HS-27A (cell line): Measurements from ENCODE around the gene SLC17A2.
A peak's percentile ranks its signal among the peaks of the same experiment; 100 is the strongest.
"Not testable (repeated sequence)": the region's sequence is repeated elsewhere in the genome, so short reads cannot be mapped to it uniquely, and the experiment has no call there.

ENCODE experiments used
- DNase-seq: peaks from one replicate; pipeline ENCODE4 v3.0.0-alpha.2; 2012; ENCODE audit warnings: low read depth, missing footprints

Gene SLC17A2

DNA sequence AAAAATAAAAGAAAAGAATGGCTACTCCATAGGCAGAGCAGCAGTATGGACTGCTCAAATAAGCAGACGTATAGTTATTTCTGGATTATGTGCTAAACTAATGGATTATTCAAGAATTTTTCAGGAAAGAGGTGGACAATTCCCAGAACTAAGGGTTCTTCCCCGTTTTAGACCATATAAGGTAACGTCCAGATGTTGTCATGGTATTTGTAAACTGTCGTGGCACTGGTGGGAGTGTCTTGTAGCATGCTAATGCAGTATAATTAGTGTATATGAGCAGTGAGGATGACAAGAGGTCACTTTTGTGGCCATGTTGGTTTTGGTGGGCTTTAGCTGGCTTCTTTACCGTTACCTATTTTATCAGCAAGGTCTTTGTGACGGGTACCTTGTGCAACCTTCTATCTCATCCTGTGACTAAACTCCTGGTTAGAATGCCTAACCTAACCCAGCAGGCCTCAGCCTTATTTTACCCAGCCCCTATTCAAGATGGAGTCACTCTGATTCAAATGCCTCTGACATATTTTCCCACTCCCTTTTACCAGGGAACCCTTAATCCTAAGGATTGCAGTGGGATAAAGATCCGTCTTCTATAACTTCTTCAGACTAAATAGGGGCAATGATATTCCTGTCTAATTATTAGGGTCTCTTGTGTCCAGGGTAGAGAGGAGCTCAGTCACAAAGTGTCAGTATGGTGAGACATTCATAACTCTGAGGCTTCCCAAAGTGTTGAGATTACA lies 21.0 kb upstream of the SLC17A2 start:
- no peak for DNase-seq

DNA sequence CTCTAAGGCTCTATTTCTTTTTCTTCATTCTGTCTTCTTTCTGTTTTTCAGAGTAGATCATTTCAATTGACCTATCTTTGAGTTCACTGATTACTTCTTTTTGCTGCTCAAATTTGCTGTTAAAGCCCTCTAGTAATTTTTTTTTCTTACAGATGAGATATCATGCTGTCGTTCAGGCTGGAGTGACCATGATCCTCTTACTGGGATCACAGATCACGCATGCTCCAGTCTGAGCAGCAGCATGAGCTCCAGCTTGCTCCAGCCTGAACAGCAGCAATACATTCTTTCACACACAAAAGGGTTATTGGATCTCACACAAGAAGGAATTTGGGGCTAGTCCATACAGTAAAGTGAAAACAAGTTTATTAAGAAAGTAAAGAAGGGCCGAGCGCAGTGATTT lies 19.8 kb upstream of the SLC17A2 start:
- no peak for DNase-seq

DNA sequence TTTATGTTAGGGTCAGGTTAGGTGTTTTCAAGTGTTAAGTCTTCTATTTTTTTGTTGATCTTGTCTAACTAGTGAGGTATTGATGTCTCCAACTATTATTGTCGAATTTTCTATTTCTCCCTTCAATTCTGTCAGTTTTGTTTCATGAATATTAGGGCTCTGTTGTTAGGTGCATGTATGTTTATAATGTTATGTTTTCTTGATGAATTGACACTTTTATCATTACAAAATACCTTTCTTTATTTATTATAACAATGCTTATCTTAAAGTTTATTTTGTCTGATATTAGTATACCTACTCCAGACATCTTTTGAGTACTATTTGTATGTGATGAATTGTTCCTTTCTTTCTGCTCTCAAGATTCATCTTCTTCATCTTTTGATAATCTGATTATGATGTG lies 19.2 kb upstream of the SLC17A2 start:
- DNase-seq: no peak

DNA sequence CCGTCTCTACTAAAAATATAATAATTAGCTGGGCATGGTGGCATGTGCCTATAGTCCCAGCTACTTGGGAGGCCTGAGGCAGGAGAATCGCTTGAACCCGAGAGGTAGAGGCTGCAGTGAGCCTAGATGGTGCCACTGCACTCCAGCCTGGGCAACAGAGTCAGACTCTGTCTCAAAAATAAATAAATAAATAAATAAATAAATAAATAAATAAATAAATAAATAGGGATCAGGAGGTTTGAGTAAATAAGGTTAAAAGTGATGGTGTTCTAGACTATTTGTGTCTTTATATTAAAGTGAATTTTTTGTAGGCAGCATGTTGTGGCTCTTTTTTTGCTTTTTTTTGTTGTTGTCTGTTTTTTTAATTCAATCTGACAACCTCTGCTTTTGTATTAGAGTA lies 17.0 kb upstream of the SLC17A2 start:
- DNase-seq: not testable (repeated sequence)

DNA sequence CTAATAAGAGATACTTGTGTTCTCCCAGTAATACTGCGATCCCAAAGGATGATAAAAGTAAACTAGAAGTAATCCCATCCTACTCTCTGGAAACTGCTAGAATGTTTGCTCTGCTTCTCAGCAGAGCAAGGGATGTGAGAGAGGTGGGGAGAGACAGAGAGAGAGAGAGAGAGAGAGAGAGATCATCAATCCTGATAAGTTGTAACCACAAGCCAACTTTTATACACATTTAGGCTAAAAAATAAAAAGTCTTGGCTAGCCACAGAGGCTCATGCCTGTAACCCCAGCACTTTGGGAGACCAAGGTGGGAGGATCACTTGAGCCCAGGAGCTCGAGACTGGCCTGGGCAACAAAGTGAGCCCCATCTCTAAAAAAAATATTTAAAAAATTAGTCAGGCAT lies 16.1 kb upstream of the SLC17A2 start:
- DNase-seq: no peak

DNA sequence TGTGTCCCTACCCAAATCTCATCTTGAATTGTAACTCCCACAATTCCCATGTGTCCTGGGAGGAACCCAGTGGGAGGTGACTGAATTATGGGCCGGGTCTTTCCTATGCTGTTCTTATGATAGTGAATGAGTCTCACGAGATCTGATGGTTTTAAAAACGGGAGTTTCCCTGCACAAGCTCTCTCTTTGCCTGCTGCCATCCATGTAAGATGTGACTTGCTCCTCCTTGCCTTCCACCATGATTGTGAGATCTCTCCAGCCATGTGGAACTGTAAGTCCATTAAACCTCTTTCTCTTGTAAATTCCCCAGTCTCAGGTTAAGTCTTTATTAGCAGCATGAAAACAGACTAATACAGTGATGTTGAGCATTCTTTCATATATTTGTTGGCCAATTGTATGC lies 15.2 kb upstream of the SLC17A2 start:
- DNase-seq: not testable (repeated sequence)

DNA sequence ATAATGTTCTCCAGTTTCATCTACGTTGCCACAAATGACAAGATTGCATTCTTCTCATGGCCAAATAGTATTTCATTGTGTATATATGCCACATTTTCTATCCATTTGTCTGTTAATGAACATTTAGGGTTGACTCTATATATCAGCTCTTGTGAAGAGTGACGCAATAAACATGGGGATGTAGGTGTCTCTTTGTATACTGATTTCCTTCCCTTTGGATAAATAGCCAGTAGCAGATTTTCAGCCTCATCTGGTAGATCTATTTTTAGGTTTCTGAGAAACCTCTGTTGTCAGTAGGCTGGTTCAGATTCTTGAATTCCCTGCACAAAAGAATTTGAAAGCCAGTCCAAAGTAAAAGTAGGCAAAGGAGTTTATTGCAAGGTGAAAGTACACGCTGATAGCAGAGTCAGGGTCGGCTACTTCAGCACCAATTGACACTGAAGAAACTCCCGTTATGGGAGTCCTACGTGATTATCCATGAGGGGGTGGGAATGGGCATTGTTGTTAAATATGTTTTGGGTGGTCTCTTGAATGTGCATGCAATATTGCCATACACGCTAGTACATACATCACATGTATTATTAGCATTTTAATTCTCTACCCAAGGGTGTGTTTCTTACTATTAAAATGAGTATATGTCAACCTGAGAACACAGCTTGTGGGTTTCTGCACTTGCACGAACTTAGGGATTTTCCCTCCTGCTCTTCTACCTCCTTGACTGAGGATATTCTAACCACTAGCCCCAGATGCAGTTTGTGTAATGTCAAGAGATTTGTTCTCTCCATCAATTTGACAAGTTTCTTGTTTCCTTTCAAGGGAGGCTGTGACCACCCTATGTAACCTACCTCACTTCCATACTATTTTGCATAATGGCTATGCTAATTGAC lies 14.4 kb upstream of the SLC17A2 start:
- no peak for DNase-seq

DNA sequence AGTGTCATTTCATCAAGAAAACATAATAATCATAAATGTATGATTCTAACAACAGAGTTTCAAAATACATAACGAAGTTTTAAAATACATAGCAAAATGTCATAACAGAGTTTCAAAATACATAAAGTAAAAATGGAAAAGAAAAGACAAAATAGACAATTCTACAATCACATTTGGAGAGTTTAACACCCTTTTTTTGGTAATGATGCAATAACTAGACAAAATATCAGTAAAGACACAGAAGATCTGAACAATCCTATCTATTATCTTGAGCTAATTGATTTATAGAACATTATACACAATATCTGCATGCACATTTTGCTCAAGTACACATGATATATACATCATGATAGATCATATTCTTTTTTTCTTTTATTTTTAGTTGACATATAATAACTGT lies 13.4 kb upstream of the SLC17A2 start:
- DNase-seq: no peak

DNA sequence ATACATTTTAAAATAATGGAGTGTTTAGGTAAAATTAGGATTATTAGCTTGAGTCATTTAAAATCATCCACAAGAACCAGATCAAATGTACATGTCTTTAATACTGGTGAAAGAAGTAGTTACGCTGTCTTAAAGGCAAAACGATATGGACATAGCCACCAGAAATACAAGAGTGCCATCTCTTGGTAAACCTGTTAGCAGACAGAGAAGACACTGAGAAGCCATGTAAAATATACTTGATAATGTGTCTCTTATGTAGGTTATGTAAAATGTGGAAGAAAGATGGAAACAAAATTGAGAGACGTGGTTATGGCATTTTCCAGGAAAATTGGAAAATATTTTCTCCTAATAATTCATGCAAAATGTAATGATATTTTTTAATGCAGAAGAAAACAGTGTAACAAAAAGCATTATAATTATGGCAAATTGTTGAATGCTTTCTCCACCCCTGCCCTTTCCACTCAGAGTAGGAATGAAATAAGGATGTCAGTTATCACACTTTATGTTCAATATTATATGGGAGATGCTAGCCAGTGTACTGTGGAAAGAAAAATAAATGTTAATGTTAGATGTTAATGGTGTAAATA lies 12.2 kb upstream of the SLC17A2 start:
- DNase-seq: no peak

DNA sequence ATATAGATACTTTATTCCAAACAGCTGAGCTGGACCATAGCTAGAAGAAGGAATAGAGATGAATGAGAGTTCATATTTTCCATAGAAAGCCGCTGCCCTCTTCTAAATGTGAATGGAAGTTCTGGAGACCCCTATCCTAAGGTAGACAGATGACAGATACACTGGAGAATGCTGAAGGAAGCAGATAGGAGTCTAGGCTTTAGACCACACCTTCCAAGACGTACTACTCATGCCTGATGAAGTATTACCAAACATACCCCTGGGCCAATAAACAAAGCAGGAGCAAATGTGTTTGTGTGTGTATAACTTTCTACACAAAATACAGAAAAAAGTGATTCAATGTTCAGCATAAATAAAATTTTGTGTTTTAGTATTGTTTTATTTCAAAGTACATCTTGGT lies 9.1 kb upstream of the SLC17A2 start:
- DNase-seq: no peak

DNA sequence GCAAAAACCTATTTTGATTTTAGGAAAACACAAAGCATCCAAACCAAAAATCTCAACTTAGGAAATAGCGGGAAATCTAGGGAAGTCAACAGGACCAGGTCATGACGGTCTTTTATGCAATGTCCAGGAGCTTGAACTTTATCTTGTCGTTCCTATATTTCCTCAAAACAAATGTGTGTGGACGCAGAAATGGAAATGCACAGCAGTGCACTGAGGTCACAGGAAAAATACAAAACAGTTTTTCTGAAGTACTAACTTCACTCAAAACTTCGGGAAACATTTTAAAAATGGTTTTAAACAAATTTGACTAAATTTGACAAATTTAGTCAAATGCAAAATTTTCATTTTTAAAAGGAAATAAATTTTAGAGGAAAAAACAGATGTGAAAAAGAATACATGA lies 5.5 kb upstream of the SLC17A2 start:
- DNase-seq: no peak

DNA sequence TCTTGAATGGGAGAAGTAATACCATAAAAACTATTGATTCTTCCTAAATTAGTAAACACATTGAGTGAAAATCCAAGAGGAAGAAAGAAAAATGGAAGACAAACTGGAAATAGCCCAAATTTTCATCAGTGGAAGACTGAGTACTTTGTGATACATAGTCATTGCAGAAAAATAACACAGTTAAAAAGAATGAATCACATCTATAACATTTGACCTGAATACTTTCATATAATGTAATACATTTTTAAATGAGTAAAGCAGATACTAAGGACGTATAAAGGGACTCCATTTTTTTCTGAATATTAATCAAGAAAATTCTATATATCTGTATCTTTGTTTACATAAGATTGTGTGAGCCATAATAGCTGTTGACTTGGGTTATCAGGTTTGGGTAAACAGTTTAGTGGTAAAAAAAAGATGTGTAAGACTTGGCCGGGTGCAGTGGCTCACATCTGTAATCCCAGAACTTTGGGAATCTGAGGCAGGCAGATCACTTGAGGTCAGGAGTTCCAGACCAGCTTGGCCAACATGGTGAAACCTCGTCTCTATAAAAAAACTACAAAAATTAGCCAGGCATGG lies 4.3 kb upstream of the SLC17A2 start:
- DNase-seq: peak; percentile 11

DNA sequence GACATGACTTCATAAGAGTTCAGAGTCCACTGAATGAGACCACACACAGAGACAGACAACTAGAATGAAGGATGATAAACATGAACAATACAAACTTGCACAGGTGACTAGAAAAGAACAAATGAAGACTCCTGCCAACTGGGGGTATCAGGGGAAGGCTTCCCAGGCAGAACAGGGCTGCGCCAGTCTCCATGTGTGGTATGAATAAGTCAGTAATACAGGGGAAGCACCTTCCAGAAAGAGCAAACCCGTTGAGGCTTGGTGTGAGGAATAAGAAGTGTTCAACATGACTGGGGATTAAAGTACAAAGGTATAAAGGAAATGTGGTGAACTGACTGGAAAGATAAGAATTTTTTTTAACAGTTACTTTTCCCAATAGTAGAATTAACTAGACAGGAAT lies 3.7 kb upstream of the SLC17A2 start:
- no peak for DNase-seq

DNA sequence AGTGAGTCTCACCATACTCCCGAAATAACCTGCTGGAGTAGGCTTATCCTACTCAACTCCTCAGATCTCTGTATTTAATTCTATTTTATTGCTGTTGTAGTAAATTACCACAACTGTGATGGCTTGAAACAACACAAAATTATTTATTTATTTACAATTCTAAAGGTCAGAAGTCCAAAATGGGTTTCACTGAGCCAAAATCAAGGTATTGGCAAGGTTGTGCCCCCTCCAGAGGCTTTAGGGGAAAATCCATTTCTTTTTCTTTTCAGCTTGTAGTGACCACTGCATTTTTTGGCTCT lies 869 bp upstream of the SLC17A2 start:
- no peak for DNase-seq

DNA sequence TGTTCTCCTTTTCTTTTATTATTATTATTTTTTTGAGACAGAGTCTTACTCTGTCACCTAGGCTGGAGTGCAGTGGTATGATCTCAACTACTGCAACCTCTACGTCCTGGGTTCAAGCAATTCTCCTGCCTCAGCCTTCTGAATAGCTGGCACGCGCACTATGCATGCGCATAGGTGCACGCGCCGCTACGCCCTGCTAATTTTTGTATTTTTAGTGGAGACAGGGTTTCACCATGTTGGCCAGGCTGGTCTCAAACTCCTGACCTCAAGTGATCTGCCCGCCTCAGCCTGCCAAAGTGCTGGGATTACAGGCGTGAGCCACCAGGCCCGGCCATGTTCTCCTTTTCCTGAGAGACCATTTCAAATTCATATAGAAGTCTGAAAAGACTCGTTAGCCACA lies 706 bp downstream of the SLC17A2 start:
- not testable (repeated sequence) for DNase-seq

DNA sequence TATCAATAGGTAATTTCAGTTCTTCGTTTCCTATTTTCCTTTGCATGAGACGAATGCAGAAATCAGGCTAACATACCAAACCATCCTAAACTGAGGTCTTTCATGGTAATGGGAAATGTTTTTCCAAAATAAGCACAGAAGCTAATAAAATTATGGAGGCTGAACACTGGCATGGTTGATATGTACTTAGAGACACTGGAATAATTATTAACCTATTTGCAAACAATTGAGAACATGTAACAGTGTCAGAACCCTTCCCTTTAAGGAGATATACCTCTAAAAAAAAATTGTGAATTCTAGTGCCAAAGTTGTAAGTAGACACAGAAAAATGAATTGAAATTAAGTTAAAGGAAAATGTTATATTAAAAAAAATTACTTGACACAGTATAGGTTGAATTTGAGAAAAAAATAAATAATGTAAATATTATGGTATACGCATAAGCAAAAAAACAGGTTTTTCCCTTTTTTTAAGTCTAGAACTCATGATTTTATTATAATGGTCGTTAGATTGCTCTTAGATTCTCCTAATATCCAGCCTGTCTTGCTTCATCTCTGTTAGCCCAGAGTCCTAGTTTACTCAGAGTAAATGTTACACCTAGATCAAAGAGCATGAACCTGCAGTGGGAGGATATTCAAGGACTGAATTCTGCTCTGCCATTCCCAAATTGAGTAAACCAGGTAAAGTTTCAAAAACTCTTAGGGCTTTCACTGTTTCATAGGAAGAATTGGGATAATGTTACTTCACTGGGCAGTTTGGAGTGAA lies 1.7 kb downstream of the SLC17A2 start:
- DNase-seq: no peak

DNA sequence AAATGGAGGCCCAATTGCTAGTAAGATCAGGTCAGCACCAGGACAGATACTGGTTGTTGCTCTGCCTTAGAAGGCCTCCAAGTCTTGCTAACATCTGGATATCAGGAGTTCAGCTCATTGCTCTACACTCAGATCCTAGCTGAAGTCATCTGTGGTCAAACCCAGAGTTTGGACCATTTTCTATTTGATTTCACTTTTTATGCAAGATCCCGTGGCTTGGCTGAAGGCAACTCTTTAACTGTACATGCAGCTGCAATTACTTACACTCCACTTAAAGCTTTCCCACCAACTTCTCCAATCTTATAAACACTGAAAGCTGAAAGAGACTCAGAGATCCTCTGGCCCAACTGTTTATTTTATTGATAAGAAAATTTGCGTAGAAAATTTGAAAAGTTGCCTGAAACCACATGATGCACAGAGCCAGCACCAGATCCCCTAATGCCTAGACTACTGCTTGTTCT lies 2.7 kb downstream of the SLC17A2 start:
- DNase-seq: no peak

DNA sequence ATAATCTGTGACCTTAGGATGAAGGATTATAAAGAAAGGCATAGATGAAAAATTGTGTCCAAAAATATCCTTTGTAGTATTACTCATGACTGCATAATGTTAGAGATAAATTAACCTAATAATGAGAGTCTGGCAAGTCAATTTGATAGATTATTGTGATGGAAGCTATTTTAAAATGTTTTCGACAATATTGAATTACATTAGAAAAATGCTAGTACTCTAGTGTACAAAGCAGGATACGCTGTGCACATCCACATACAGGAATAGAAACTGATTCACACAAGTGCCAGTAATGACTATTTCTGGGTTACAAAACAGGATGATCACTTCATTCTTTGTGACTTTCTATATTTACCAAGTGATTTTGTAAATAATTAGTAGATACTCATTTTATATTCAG lies 3.3 kb downstream of the SLC17A2 start:
- no peak for DNase-seq

DNA sequence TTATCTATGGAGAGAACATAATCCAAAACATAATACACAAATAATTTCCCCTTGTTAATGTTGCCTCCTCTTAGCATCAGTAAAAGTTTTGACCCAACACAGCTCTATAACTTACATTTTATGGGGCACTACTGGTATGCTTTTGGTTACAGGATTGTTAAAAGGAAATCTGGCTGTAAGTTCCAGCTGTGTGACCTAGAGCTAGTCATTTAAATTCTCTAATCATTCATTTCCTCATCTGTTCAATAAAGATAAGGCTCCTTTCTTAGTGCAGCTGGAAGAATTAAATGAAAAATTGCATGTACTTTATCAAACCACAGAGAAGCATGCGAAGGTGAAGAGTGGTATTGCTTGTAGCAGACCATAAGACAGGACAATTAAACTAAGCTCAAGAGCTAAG lies 4.6 kb downstream of the SLC17A2 start:
- no peak for DNase-seq

DNA sequence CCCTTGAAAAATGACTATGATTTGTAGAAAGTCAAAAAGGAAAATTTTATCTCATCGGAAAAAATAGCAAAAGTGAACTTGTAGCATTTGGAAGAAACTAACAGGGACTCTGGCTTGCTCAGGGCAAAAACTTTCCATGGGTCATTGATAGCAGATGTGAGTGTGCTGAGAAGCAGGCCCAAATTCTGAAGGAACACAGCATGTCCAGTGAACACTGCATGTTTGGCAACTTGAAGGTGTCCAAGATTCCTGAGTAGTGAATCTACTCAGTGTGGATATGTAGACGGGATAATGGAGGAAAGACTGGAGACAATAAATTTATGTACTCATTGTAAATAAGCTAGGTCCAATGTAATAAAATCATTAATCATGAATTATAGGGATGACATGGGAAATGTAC lies 8.2 kb downstream of the SLC17A2 start:
- DNase-seq: no peak

DNA sequence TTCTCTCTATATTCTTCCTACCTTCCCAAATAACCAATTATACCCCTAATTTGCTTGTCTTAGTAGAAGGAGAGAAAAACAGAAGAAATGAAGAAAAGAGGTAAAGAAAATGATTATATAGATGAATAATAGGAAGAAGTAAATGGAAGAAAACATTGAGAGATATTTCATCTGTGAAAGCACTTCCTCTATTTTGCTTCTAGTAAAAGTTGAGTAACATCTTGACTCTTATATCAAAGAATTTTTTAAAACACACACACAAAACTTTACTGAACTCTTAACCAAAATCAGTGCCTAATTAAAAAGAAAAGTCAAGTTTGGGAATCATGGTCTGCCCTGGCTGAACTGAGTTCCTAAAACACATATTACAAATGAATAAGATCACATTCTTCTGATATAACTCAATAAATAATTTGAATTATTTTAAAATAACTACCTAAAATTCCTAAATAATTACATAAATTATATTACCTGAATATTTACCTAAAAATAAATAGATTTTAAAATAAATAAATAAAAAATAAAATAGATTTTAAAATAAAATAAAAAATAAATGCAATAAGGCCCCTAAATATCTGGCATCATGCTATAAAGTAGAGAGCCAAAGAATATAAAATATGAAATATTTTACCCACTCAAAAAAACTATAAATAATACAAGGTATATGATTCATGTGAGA lies 8.8 kb downstream of the SLC17A2 start:
- no peak for DNase-seq

DNA sequence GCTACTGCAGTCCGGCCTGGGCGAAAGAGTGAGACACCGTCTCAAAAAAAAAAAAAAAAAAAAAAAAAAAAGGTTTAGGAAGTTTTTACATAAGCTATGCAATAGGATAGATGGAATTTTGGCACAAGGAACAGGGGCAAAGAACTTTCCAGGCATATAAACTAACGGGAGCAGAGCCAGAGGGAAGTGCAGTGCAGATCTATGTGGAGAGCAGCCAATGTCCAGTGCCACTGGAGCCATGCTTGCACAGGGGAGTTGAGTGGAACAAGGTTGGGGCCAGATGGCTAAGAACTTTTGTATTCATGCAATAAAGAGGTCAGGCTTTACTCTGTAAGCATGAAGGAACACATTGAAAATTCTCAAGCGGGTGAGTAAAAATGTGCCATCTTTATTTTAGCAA lies 10.8 kb downstream of the SLC17A2 start:
- DNase-seq: no peak
